Measurements from ENCODE around the gene SCAMP3. TPM values are rescaled to one million over a fixed set of nuclear protein-coding genes. Genes with fewer than 3 reads are reported as not detected.

The SCAMP3 gene
- total RNA-seq, 1 experiment from 2014 or later: 59.4 TPM

Other genes starting within 250 kb of the SCAMP3 start
- 0.31 and 1.5 TPM in 2 replicates for gene DCST2, start 228.6 kb downstream of the SCAMP3 start, total RNA-seq (2014; rRNA removed; shearing (Covaris generic))
- gene DCST1, start 228.5 kb downstream of the SCAMP3 start, total RNA-seq (2014; rRNA removed; shearing (Covaris generic)): not detected in 2 replicates
- 34.9 and 35.0 TPM in 2 replicates for gene ADAM15, start 211.0 kb downstream of the SCAMP3 start, total RNA-seq (2014; rRNA removed; shearing (Covaris generic))
- 59.5 and 59.6 TPM in 2 replicates for gene EFNA4, start 198.6 kb downstream of the SCAMP3 start, total RNA-seq (2014; rRNA removed; shearing (Covaris generic))
- 17.5 and 24.9 TPM in 2 replicates for gene EFNA3, start 183.5 kb downstream of the SCAMP3 start, total RNA-seq (2014; rRNA removed; shearing (Covaris generic))
- 4.9 and 6.4 TPM in 2 replicates for gene EFNA1, start 134.5 kb downstream of the SCAMP3 start, total RNA-seq (2014; rRNA removed; shearing (Covaris generic))
- 73.7 and 79.2 TPM in 2 replicates for gene SLC50A1, start 126.5 kb downstream of the SCAMP3 start, total RNA-seq (2014; rRNA removed; shearing (Covaris generic))
- 119 and 193 TPM in 2 replicates for gene DPM3, start 121.8 kb downstream of the SCAMP3 start, total RNA-seq (2014; rRNA removed; shearing (Covaris generic))
- 165 and 204 TPM in 2 replicates for gene KRTCAP2, start 89.1 kb downstream of the SCAMP3 start, total RNA-seq (2014; rRNA removed; shearing (Covaris generic))
- 9.9 and 11.1 TPM in 2 replicates for gene TRIM46, start 88.5 kb downstream of the SCAMP3 start, total RNA-seq (2014; rRNA removed; shearing (Covaris generic))
- gene THBS3, start 54.5 kb downstream of the SCAMP3 start, total RNA-seq (2014; rRNA removed; shearing (Covaris generic)): 14.9 and 21.5 TPM in 2 replicates
- gene MTX1, start 53.7 kb downstream of the SCAMP3 start, total RNA-seq (2014; rRNA removed; shearing (Covaris generic)): 180 and 221 TPM in 2 replicates
- 9.4 and 14.7 TPM in 2 replicates for gene ENTREP3, start 6.9 kb downstream of the SCAMP3 start, total RNA-seq (2014; rRNA removed; shearing (Covaris generic))
- gene CLK2, start 11.1 kb upstream of the SCAMP3 start, total RNA-seq (2014; rRNA removed; shearing (Covaris generic)): 38.7 and 48.6 TPM in 2 replicates
- gene HCN3, start 15.1 kb upstream of the SCAMP3 start, total RNA-seq (2014; rRNA removed; shearing (Covaris generic)): 5.1 and 7.7 TPM in 2 replicates
- 1.00 and 2.2 TPM in 2 replicates for gene PKLR, start 39.1 kb upstream of the SCAMP3 start, total RNA-seq (2014; rRNA removed; shearing (Covaris generic))
- 309 and 339 TPM in 2 replicates for gene FDPS, start 46.5 kb upstream of the SCAMP3 start, total RNA-seq (2014; rRNA removed; shearing (Covaris generic))
- gene RUSC1, start 58.5 kb upstream of the SCAMP3 start, total RNA-seq (2014; rRNA removed; shearing (Covaris generic)): 85.2 and 93.8 TPM in 2 replicates